ENCODE measurements around the gene TIGD3. TPM values are rescaled to one million over a fixed set of nuclear protein-coding genes. Genes with fewer than 3 reads are reported as not detected.

The TIGD3 gene
- polyA plus RNA-seq, 1 donor (not counting 4 experiments of a cell fraction or from before 2014, with no cell fraction given) = not detected

DNA sequence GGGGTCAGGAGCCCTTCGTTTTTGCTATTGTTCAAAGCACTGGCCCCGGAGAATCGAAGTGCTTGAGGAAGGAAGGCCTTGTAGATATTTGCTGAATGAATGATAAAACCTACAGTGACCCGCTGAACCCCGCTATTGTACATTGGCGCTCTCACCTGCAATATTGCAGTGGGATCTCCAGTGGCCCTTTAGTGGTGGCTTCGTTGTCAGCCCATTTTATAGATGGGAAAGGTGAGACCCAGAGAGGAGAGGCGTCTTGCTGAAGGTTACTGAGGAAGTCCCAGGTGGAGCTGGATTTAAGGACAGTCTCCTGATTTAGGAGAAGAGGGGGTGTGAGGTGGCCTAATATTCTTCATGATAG, 38.7 kb upstream of the TIGD3 start:
- no peak for FAIRE-seq
- TF ChIP-seq, protein P1, sequence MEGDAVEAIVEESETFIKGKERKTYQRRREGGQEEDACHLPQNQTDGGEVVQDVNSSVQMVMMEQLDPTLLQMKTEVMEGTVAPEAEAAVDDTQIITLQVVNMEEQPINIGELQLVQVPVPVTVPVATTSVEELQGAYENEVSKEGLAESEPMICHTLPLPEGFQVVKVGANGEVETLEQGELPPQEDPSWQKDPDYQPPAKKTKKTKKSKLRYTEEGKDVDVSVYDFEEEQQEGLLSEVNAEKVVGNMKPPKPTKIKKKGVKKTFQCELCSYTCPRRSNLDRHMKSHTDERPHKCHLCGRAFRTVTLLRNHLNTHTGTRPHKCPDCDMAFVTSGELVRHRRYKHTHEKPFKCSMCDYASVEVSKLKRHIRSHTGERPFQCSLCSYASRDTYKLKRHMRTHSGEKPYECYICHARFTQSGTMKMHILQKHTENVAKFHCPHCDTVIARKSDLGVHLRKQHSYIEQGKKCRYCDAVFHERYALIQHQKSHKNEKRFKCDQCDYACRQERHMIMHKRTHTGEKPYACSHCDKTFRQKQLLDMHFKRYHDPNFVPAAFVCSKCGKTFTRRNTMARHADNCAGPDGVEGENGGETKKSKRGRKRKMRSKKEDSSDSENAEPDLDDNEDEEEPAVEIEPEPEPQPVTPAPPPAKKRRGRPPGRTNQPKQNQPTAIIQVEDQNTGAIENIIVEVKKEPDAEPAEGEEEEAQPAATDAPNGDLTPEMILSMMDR (optimal IDR thresholded peaks at IDR 0.05 in 1 of 3, IDR thresholded peaks at IDR 0.05 in 1 of 3, conservative IDR thresholded peaks at IDR 0.05 in 1 of 3; ENCODE audit: extremely low read depth in 1 of 3, insufficient read depth in 2 of 3, low read length in 3 of 3) = peak in 1 of 3 experiments; percentile 12
- TF ChIP-seq EZH2 (IDR thresholded peaks at IDR 0.05; ENCODE audit: low read length) = no peak
- dilution Hi-C loops (cut with MboI; ENCODE audit: extremely low pct_ligation_motif_present, low sequenced_read_pairs) = no loop called here
- no peak for DNase-seq (ENCODE audit: low read depth, low spot score)
- peaks cover 56% of the 10 kb centered on the region for H3K79me2 ChIP-seq (ENCODE audit: control insufficient read depth, insufficient read depth, low read length)
- peak overlapping the region; percentile 97 for H3K4me2 ChIP-seq (ENCODE audit: control insufficient read depth, extremely low read depth, insufficient read depth, low read depth, low read length)
- H3K27me3 ChIP-seq (ENCODE audit: control insufficient read depth, extremely low read depth, insufficient read depth, low read length) = no peaks in the 10 kb centered on the region
- H3K27ac ChIP-seq (ENCODE audit: control insufficient read depth, insufficient read depth, low read length) = peak overlapping the region; percentile 78
- peaks cover 25% of the 10 kb centered on the region for H3K4me1 ChIP-seq (ENCODE audit: control insufficient read depth, extremely low read depth, insufficient read depth, low read length)
- H3K36me3 ChIP-seq (ENCODE audit: control insufficient read depth in 2 of 2, extremely low read depth in 1 of 2, insufficient read depth in 2 of 2, low read length in 2 of 2) = peaks cover 6% of the 10 kb centered on the region in 2 experiments
- H3K9ac ChIP-seq (ENCODE audit: control insufficient read depth, extremely low read depth, insufficient read depth, low read length) = peak overlapping the region; percentile 85
- H3K4me3 ChIP-seq (ENCODE audit: control insufficient read depth in 2 of 3, extremely low read depth in 1 of 3, insufficient read depth in 2 of 3, low read depth in 1 of 3, low read length in 3 of 3) = peak overlapping the region; percentile 91 to 97 (median 94)
- no peak overlapping the region for H2AFZ ChIP-seq (ENCODE audit: control insufficient read depth, low read length)
- peaks cover 6% of the 10 kb centered on the region for H4K20me1 ChIP-seq (ENCODE audit: control insufficient read depth, extremely low read depth, insufficient read depth, low read length)
- no peaks in the 10 kb centered on the region for H3K9me3 ChIP-seq (ENCODE audit: control insufficient read depth, low read depth, low read length)
- no peaks in the 10 kb centered on the region for H3K9me1 ChIP-seq (ENCODE audit: control insufficient read depth, extremely low read depth, insufficient read depth, low read length)

DNA sequence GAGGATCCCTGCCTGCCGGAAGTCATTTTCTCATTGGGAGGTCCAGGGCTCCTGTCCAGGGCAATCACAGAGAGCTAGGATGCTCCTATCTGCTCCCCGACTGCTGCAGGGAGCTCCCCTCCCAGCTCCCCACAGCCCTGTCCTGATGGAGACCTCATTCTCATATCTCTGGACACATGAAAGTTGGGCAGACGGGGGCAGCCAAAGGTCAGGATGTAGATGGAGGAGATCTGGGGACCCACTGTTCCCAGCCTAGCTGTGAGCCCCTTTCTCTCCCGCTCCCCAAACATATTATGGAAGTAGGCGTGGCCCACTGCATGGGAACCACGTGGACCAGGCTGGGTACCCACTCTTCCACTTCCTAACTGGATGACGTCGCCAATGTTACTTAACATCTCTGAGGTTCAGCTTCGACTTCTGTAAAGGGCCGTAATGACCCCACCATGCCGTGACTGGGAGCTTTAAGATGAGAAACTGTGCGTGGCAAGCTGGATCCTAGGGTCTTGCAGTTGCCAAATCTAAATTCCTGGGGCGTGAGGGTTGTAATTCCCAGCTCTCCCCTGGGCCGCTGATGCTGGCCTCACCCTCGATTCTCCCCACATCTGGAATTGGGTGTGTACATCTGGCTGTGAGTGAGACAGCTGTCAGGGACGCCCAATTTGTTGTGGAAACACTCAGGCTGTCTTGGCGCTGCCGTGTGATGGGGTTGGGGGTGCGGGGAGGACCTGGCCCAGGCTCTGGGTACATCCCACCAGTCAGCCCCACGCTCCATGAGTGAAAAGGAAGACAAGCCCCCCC, 38.1 kb upstream of the TIGD3 start:
- peaks cover 9% of the 10 kb centered on the region for H4K20me1 ChIP-seq (ENCODE audit: control insufficient read depth, extremely low read depth, insufficient read depth, low read length)
- H3K9ac ChIP-seq (ENCODE audit: control insufficient read depth, extremely low read depth, insufficient read depth, low read length) = peak overlapping the region; percentile 85
- FAIRE-seq (peak; percentile 73), DNase-seq (ENCODE audit: low read depth, low spot score) (no peak)
- peaks cover 25% of the 10 kb centered on the region for H3K4me1 ChIP-seq (ENCODE audit: control insufficient read depth, extremely low read depth, insufficient read depth, low read length)
- peak overlapping the region; percentile 78 for H3K27ac ChIP-seq (ENCODE audit: control insufficient read depth, insufficient read depth, low read length)
- H3K79me2 ChIP-seq (ENCODE audit: control insufficient read depth, insufficient read depth, low read length) = peaks cover 61% of the 10 kb centered on the region
- peak overlapping the region; percentile 41 for H2AFZ ChIP-seq (ENCODE audit: control insufficient read depth, low read length)
- H3K27me3 ChIP-seq (ENCODE audit: control insufficient read depth, extremely low read depth, insufficient read depth, low read length) = no peaks in the 10 kb centered on the region
- no peaks in the 10 kb centered on the region for H3K9me1 ChIP-seq (ENCODE audit: control insufficient read depth, extremely low read depth, insufficient read depth, low read length)
- TF ChIP-seq, protein P1 (optimal IDR thresholded peaks at IDR 0.05 in 1 of 3, IDR thresholded peaks at IDR 0.05 in 1 of 3, conservative IDR thresholded peaks at IDR 0.05 in 1 of 3; ENCODE audit: extremely low read depth in 1 of 3, insufficient read depth in 2 of 3, low read length in 3 of 3) = no peak
- TF ChIP-seq EZH2 (IDR thresholded peaks at IDR 0.05; ENCODE audit: low read length) = no peak
- peaks cover 11 to 12% of the 10 kb centered on the region in 2 experiments for H3K36me3 ChIP-seq (ENCODE audit: control insufficient read depth in 2 of 2, extremely low read depth in 1 of 2, insufficient read depth in 2 of 2, low read length in 2 of 2)
- no peaks in the 10 kb centered on the region for H3K9me3 ChIP-seq (ENCODE audit: control insufficient read depth, low read depth, low read length)
- dilution Hi-C loops (cut with MboI; ENCODE audit: extremely low pct_ligation_motif_present, low sequenced_read_pairs) = no loop called here
- peak overlapping the region; percentile 97 for H3K4me2 ChIP-seq (ENCODE audit: control insufficient read depth, extremely low read depth, insufficient read depth, low read depth, low read length)
- H3K4me3 ChIP-seq (ENCODE audit: control insufficient read depth in 2 of 3, extremely low read depth in 1 of 3, insufficient read depth in 2 of 3, low read depth in 1 of 3, low read length in 3 of 3) = peak overlapping the region; percentile 91 to 97 (median 94)
